SK-MEL-5 (cell line): Measurements from ENCODE around the gene SIN3B. TPM values are rescaled to one million over a fixed set of nuclear protein-coding genes. Genes with fewer than 3 reads are reported as not detected.
A peak's percentile ranks its signal among the peaks of the same experiment; 100 is the strongest.

ENCODE experiments used
- DNase-seq: peaks from one replicate; pipeline ENCODE4 v3.0.0-alpha.2; 2016; ENCODE audit warnings: low read depth, low spot score
- in situ Hi-C: cut with HindIII; loops from 2 replicates; pipeline ENCODE4 v1.10.0; 2016; ENCODE audit warnings: low sequenced_read_pairs, high pct_unique_total_duplicates, low pct_unique_long_range_greater_than_20kb
- total RNA-seq: library from RNA; depleted of rRNA; stranded (reverse); fragments of >200 nt; shearing (Covaris generic); gene quantifications from 2 replicates; pipeline ENCODE4 v1.2.3, GENCODE V29; 2014

Gene SIN3B
- total RNA-seq, 1 experiment from 2014 or later, result 14.4 TPM

- in situ Hi-C loops, result no loop called here
- peak; percentile 41 for DNase-seq
Observed at GRCh38 chr19:16876904-16877361, 47.7 kb downstream of the SIN3B start.

- in situ Hi-C loops, result no loop called here
- no peak for DNase-seq
Observed at GRCh38 chr19:16877581-16877980, 48.4 kb downstream of the SIN3B start.

GRCh38 chr19:16878181-16878965 lies 49.2 kb downstream of the SIN3B start:
- no peak for DNase-seq
- in situ Hi-C loops, result no loop called here

GRCh38 chr19:16880884-16881554 lies 51.8 kb downstream of the SIN3B start:
- no peak for DNase-seq
- in situ Hi-C loops, result no loop called here

GRCh38 chr19:16882146-16882545 lies 52.9 kb downstream of the SIN3B start:
- in situ Hi-C loops, result no loop called here
- no peak for DNase-seq

- in situ Hi-C loops, result no loop called here
- no peak for DNase-seq
Observed at GRCh38 chr19:16883522-16883921, 54.3 kb downstream of the SIN3B start.

- in situ Hi-C loops, result no loop called here
- DNase-seq, result no peak
Observed at GRCh38 chr19:16885166-16885565, 56.0 kb downstream of the SIN3B start.

GRCh38 chr19:16886305-16886880 lies 57.2 kb downstream of the SIN3B start:
- DNase-seq, result peak; percentile 2
- in situ Hi-C loops, result no loop called here

- DNase-seq, result no peak
Observed at GRCh38 chr19:16887353-16888265, 58.4 kb downstream of the SIN3B start.

GRCh38 chr19:16888629-16889365 lies 59.6 kb downstream of the SIN3B start, which contains the start of gene F2RL3:
F2RL3 (plus strand) TSS chr19:16888999; CDS start chr19:16889190, 191 bp downstream.
- no peak for DNase-seq
- in situ Hi-C loops, result no loop called here

More at GRCh38 chr19:16887353-16888265, 58.4 kb downstream of the SIN3B start:
- in situ Hi-C loops, result no loop called here

- DNase-seq, result no peak
- in situ Hi-C loops, result no loop called here
Observed at GRCh38 chr19:16889366-16889882, 60.2 kb downstream of the SIN3B start.

GRCh38 chr19:16889883-16890460 lies 60.8 kb downstream of the SIN3B start:
- in situ Hi-C loops, result no loop called here
- no peak for DNase-seq

- in situ Hi-C loops, result no loop called here
- DNase-seq, result no peak
Observed at GRCh38 chr19:16890461-16891184, 61.4 kb downstream of the SIN3B start.

GRCh38 chr19:16891696-16892382 lies 62.6 kb downstream of the SIN3B start:
- in situ Hi-C loops, result no loop called here

GRCh38 chr19:16892436-16892835 lies 63.2 kb downstream of the SIN3B start:
- in situ Hi-C loops, result no loop called here
- no peak for DNase-seq

More at GRCh38 chr19:16891696-16892382, 62.6 kb downstream of the SIN3B start:
- no peak for DNase-seq
